ENCODE measurements around the gene THOC2. TPM values are rescaled to one million over a fixed set of nuclear protein-coding genes. Genes with fewer than 3 reads are reported as not detected.
"Not testable (repeated sequence)": the region's sequence is repeated elsewhere in the genome, so short reads cannot be mapped to it uniquely, and the experiment has no call there.

The THOC2 gene
- total RNA-seq, 1 donor from 2014 or later, result 101 TPM

DNA sequence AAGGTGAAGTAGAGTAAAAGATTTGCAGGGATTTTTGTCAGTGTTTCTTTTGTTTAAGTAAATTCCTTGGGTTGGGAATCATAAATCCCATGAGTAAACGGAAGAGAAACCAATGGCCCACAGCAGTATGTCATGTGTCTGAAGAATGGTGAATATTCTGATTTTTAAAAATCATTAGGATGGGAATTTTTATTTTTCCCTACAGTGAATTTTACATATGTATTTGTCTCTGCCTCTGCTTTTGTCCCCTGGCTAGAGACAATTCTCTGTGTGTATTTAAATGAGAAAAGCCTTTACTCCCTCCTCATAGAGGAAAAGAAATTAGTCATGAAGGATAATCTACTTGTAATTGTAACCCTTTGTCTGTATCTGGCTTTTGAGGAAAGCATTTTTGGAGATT, 152.1 kb downstream of the THOC2 start:
- peaks cover 7% of the 10 kb centered on the region for H3K9me3 Mint-ChIP-seq
- H3K4me3 Mint-ChIP-seq (ENCODE audit: low read depth), result no peak overlapping the region
- no peaks in the 10 kb centered on the region for H3K27me3 Mint-ChIP-seq (ENCODE audit: low read depth)
- no peak for DNase-seq (ENCODE audit: low spot score)
- no peak overlapping the region for H3K27ac Mint-ChIP-seq
- intact Hi-C loops (cut with micrococcal nuclease), result no loop called here
- no peaks in the 10 kb centered on the region for H3K36me3 Mint-ChIP-seq (ENCODE audit: low read depth)
- no peaks in the 10 kb centered on the region for H3K4me1 Mint-ChIP-seq (ENCODE audit: low read depth)

DNA sequence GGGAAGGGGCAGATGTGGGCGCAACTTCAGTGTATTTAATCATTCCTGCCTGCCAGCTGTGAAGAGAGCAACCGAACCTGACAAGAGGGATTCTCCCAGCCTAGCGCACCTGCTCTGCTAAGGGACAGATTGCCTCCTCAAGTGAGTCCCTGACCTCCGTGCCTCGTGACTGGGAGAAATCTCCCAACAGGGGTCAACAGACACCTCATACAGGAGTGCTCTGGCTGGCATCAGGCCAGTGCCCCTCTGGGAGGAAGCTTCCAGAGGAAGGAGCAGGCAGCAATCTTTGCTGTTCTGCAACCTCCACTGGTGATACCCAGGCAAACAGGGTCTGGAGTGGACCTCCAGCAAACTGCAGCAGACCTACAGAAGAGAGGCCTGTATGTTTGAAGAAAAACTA, 158.8 kb downstream of the THOC2 start:
- H3K27me3 Mint-ChIP-seq (ENCODE audit: low read depth); H3K36me3 Mint-ChIP-seq (ENCODE audit: low read depth); H3K4me1 Mint-ChIP-seq (ENCODE audit: low read depth); DNase-seq (ENCODE audit: low spot score); H3K4me3 Mint-ChIP-seq (ENCODE audit: low read depth); intact Hi-C loops (cut with micrococcal nuclease); H3K27ac Mint-ChIP-seq: not testable (repeated sequence)
- peaks cover 11% of the 10 kb centered on the region for H3K9me3 Mint-ChIP-seq

DNA sequence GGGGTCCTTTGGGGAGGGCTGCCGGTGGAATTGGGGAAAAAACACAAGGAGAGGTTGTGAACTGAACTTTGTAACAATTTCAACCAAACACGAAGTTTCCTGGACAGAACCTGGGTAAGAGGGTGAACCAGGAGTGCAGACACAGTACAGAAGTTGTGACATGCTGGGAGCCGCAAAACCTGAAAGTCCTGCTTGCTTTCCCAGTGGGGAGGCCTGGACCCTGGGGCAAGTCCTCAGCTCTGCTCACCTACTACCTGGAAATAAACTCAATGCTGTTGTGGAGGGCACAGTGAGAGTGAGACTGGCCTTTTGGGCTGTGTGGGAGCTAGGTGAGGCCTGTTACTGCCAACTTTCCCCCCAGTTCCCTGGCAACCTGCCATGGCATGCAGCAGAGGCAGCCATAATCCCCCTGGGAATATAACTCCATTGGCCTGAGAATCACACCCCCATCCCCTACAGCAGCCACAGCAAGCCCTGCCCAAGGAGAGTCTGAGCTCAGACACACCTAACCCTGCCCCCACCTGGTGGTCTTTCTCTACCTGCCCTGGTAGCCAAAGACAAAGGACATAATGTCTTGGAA, 162.8 kb downstream of the THOC2 start:
- Mint-ChIP-seq H3K4me3 (ENCODE audit: low read depth) (no peak overlapping the region), H3K4me1 (ENCODE audit: low read depth) (no peaks in the 10 kb centered on the region), H3K36me3 (ENCODE audit: low read depth) (no peaks in the 10 kb centered on the region), H3K27ac (no peak overlapping the region), H3K27me3 (ENCODE audit: low read depth) (peaks cover 3% of the 10 kb centered on the region), H3K9me3 (peaks cover 4% of the 10 kb centered on the region)
- DNase-seq (ENCODE audit: low spot score), result no peak
- intact Hi-C loops (cut with micrococcal nuclease), result no loop called here

DNA sequence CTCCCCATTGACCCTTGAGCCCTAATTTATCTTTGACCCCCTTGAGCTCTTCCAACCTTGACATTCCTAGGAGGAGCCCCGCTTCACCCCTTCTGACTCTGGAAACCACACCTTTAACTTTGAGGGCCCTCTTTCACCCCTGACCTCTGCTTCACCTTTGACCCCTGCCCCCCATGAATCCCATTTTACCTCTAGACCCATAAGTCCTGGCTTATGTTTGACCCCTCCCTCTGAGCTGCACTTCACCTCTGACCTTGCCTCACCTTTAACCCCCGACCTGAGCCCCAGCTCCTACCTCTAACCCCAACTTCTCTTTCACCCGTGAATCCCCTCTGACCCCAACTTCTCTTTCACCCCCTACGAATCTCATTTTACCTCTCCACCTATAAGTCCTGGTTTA, 169.7 kb downstream of the THOC2 start:
- Mint-ChIP-seq H3K9me3 (no peaks in the 10 kb centered on the region), H3K4me3 (ENCODE audit: low read depth) (no peak overlapping the region), H3K36me3 (ENCODE audit: low read depth) (no peaks in the 10 kb centered on the region), H3K4me1 (ENCODE audit: low read depth) (no peaks in the 10 kb centered on the region), H3K27me3 (ENCODE audit: low read depth) (no peaks in the 10 kb centered on the region), H3K27ac (no peak overlapping the region)
- DNase-seq (ENCODE audit: low spot score), result no peak
- intact Hi-C loops (cut with micrococcal nuclease), result no loop called here

DNA sequence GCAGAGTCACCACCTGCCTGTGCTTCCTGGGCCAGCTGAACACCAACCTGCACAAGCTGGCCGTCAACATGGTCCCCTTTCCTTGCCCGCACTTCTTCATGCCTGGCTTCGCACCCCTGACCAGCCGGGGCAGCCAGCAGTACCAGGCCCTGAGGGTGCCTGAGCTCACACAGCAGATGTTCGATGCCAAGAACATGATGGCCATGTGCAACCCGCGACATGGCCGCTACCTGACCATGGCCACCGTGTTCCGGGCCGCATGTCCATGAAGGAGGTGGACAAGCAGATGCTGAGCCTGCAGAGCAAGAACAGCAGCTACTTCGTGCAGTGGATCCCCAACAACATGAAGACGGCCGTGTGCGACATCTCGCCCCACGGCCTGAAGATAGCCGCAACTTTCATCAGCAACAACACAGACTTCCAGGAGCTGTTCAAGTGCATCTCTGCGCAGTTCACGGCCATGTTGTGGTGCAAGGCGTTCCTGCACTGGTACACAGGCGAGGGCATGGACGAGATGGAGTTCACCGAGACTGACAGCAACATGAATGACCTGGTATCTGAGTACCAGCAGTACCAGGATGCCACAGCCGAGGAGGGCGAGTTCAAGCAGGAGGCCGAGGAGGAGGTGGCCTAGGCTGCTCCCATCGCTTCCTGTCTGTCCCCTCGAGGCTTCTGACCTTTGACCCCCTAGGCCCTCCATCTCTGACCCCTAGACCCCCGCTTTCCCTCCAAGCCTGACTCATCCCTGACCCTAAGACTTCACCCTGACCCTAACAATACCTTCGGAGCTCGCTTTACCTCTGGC, 170.3 kb downstream of the THOC2 start:
- Mint-ChIP-seq H3K9me3 (no peaks in the 10 kb centered on the region), H3K27me3 (ENCODE audit: low read depth) (no peaks in the 10 kb centered on the region), H3K4me1 (ENCODE audit: low read depth) (no peaks in the 10 kb centered on the region), H3K4me3 (ENCODE audit: low read depth) (no peak overlapping the region), H3K36me3 (ENCODE audit: low read depth) (no peaks in the 10 kb centered on the region), H3K27ac (no peak overlapping the region)
- no peak for DNase-seq (ENCODE audit: low spot score)
- intact Hi-C loops (cut with micrococcal nuclease), result no loop called here

DNA sequence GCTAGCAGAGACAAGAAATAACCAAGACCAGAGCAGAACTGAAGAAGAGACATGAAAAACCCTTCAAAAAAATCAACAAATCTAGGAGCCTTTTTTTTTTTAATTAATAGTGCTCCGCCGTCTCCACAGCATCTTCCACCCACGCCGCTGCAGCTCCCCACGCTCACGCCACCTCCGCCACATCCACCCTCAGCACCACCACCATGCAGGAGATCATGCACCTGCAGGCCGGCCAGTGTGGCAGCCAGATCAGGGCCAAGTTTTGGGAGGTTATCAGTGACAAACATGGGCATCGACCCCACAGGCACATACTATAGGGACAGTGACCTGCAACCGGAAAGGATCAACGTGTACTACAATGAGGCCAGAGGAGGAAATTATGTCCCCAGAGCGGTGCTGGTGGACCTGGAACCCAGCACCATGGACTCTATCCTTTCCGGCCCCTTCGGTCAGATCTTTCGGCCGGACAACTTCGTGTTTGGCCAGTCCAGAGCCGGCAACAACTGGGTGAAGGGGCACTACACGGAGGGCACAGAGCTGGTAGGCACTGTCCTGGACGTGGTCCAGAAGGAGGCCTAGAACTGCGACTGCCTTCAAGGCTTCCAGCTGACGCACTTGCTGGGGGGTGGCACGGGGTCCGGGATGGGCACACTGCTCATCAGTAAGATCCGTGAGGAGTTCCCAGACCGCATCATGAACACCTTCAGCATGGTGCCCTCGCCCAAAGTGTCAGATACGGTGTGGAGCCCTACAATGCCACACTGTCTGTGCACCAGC, 171.2 kb downstream of the THOC2 start:
- intact Hi-C loops (cut with micrococcal nuclease), result no loop called here
- Mint-ChIP-seq H3K27ac (no peak overlapping the region), H3K4me3 (ENCODE audit: low read depth) (no peak overlapping the region), H3K36me3 (ENCODE audit: low read depth) (no peaks in the 10 kb centered on the region), H3K9me3 (no peaks in the 10 kb centered on the region), H3K27me3 (ENCODE audit: low read depth) (no peaks in the 10 kb centered on the region), H3K4me1 (ENCODE audit: low read depth) (no peaks in the 10 kb centered on the region)
- DNase-seq (ENCODE audit: low spot score), result no peak

DNA sequence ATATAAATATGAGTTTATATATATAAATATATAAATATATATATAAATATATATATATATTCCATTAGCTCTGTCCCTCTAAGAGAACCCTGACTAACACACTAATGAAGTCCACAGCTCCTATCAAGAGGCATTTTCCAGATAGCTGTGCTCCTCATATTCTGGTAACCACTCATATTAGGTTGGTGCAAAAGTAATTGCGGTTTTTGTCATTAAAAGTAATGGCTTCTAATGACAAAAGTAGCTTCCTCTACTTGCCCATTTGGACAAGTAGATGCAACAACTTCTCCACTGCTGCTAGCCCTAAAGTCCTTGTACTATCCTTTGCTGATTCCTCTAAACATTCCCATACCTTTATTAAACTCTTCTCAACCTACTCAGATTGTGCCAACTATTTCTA, 182.0 kb downstream of the THOC2 start:
- no peaks in the 10 kb centered on the region for H3K4me1 Mint-ChIP-seq (ENCODE audit: low read depth)
- DNase-seq (ENCODE audit: low spot score), result no peak
- no peak overlapping the region for H3K27ac Mint-ChIP-seq
- no peaks in the 10 kb centered on the region for H3K9me3 Mint-ChIP-seq
- H3K27me3 Mint-ChIP-seq (ENCODE audit: low read depth), result no peaks in the 10 kb centered on the region
- intact Hi-C loops (cut with micrococcal nuclease), result no loop called here
- H3K4me3 Mint-ChIP-seq (ENCODE audit: low read depth), result no peak overlapping the region
- H3K36me3 Mint-ChIP-seq (ENCODE audit: low read depth), result no peaks in the 10 kb centered on the region

Other genes with a start within 250 kb of the THOC2 start
- 32.7 and 33.4 TPM in 2 replicates for gene XIAP, start 127.0 kb upstream of the THOC2 start, total RNA-seq
- 105 and 106 TPM in 2 replicates for gene STAG2, start 228.7 kb upstream of the THOC2 start, total RNA-seq

Measured in activated T-helper 2 cell treated with anti-CD3 and anti-CD28 coated beads, Interferon-gamma antibody, Interleukin-2, Interleukin-4, amounts not matched to agents 10 μg/mL and 5 μg/mL and 100 μg/mL, durations not matched to agents 14 hours and 24 hours and 36 hours (primary cell).